Smooth muscle cell of bladder (primary cell): ENCODE results near the gene GUSB. TPM values are rescaled to one million over a fixed set of nuclear protein-coding genes. Genes with fewer than 3 reads are reported as not detected.

Experiments
- total RNA-seq: library from RNA; depleted of rRNA; stranded (reverse); fragments of >200 nt; gene quantifications from 2 replicates; pipeline ENCODE4 v1.2.3, GENCODE V29; 2014

The GUSB gene
- total RNA-seq = 12.6 and 15.8 TPM in 2 replicates

DNA sequence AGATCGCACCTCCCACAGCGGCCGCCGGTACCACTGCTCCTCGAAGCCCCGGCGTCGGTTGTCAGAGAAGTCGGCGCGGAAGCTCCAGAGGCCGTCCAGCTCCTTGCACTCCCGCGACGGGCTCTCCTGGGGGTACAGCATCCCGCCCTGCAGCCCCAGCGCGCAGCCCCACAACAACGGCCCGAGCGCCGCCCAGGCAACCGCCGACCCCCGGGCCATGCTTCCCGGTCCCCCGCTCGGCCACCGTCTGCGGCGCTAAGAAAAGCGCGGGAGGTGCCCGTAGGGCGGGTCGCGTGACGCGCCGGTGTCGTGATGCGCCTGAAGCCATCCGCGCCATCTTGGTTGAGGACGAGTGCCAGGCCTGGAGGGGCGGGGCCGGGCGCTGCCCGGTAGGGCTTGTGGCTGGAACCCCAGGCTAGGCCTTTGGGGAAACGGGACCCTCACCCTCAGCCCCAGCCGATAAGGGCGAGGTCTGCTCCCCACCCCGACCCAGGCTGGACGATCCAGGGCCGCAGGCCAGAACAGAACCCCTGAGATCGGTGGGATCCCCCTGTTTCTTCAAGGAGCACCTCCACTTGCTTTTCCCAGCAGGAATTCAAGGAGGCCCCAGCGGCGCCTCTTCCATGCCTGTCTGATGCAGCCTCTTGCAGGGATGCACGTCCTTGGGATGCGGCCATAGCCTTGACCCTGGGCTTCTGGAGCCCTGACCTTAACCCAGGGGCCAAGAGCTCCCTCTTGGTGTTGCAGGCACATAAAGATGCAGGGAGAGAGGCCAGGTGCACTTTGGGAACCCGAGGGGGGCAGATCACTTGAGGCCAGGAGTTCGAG is at the start of gene GUSB:
GUSB (minus strand) TSS at position 249 of the 828 bp plus-strand sequence; CDS start at position 219, 30 bp downstream.

Other genes with a start within 250 kb of the GUSB start
- gene VKORC1L1, start 109.1 kb downstream of the GUSB start, total RNA-seq = 9.0 and 12.6 TPM in 2 replicates
- 28.0 and 44.1 TPM in 2 replicates for gene ASL, start 93.6 kb upstream of the GUSB start, total RNA-seq
- 26.3 and 27.9 TPM in 2 replicates for gene CRCP, start 132.6 kb upstream of the GUSB start, total RNA-seq
- gene TPST1, start 223.1 kb upstream of the GUSB start, total RNA-seq = 210 and 329 TPM in 2 replicates